Caco-2 (cell line): ENCODE data around the gene ABTB1. TPM values are rescaled to one million over a fixed set of nuclear protein-coding genes. Genes with fewer than 3 reads are reported as not detected.

ENCODE experiments used
- BruUV-seq: library from RNA; stranded (reverse); fragments of 400-500 nt; replicated peaks from 2 replicates; lab custom pipeline; 2021; lab: Mats Ljungman, UMichigan
- CTCF ChIA-PET: fragments of 300-600 bp; sonication (Branson Sonifier 250); formaldehyde crosslinking; loops from one replicate; lab custom pipeline; 2022; ENCODE audit warnings: antibody characterized with exemption; lab: Charles Lee
- POLR2A ChIA-PET: fragments of 300-600 bp; sonication (Branson Sonifier 250); formaldehyde crosslinking; loops from one replicate; lab custom pipeline; 2022; ENCODE audit warnings: antibody characterized with exemption; lab: Charles Lee
- DNase-seq, 2 experiments: peaks; one replicate each; pipeline versions ENCODE4 v3.0.0 to v3.0.0-alpha.2; 2020 to 2022
- H3K27me3 ChIP-seq: replicated peaks from 2 replicates; pipeline ENCODE4 v1.6.0; 2011; ENCODE audit warnings: low read length; ENCODE audit not compliant: control insufficient read depth, insufficient read depth
- H3K36me3 ChIP-seq: 2 replicates; pipeline ENCODE4 v1.5.1; 2011; ENCODE audit warnings: low read length; ENCODE audit not compliant: control insufficient read depth, insufficient read depth
- H3K4me1 ChIP-seq: fragments of 250-450 bp; sonication (Bioruptor Pico); 2 replicates; pipeline ENCODE4 v1.5.1; 2020; ENCODE audit warnings: mild to moderate bottlenecking
- H3K4me3 ChIP-seq: 2 replicates; pipeline ENCODE4 v1.5.1; 2011; ENCODE audit warnings: low read depth, mild to moderate bottlenecking, control low read depth, low read length
- H3K9me3 ChIP-seq: fragments of 250-450 bp; sonication (Bioruptor Pico); 2 replicates; pipeline ENCODE4 v1.5.1; 2020; ENCODE audit warnings: mild to moderate bottlenecking, moderate library complexity
- H3K27ac Mint-ChIP-seq: one replicate; pipeline ENCODE4 v1.8.0; 2022; ENCODE audit warnings: mixed read lengths; ENCODE audit not compliant: unreplicated experiment
- H3K27me3 Mint-ChIP-seq: one replicate; pipeline ENCODE4 v1.8.0; 2022; ENCODE audit warnings: mixed read lengths; ENCODE audit not compliant: insufficient read depth, unreplicated experiment
- H3K36me3 Mint-ChIP-seq: one replicate; pipeline ENCODE4 v1.8.0; 2022; ENCODE audit warnings: mild to moderate bottlenecking, mixed read lengths; ENCODE audit not compliant: insufficient read depth, unreplicated experiment
- H3K4me1 Mint-ChIP-seq: one replicate; pipeline ENCODE4 v1.8.0; 2022; ENCODE audit warnings: low read depth, mixed read lengths; ENCODE audit not compliant: unreplicated experiment
- H3K4me3 Mint-ChIP-seq: one replicate; pipeline ENCODE4 v1.8.0; 2022; ENCODE audit warnings: mild to moderate bottlenecking, moderate library complexity, mixed read lengths; ENCODE audit not compliant: unreplicated experiment
- H3K9me3 Mint-ChIP-seq: one replicate; pipeline ENCODE4 v1.8.0; 2022; ENCODE audit warnings: mixed read lengths; ENCODE audit not compliant: unreplicated experiment
- intact Hi-C: fragments of 100-400 bp; cut with micrococcal nuclease; formaldehyde crosslinking; loops from one replicate; pipeline ENCODE4 v1.10.0; 2022; ENCODE audit not compliant: unreplicated experiment
- total RNA-seq: library from RNA; stranded (reverse); gene quantifications from 2 replicates; pipeline ENCODE4 v1.2.3, GENCODE V29; 2022
- TF ChIP-seq, protein P1 (sequence below), 2 experiments: fragments of 200-600 bp in 1 of 2; IDR thresholded peaks; 1 replicate in 1 of 2; 2 replicates in 1 of 2; pipeline versions ENCODE4 v1.5.1 to v1.8.0; 2011 to 2022; ENCODE audit warnings: antibody characterized with exemption in 1 of 2, control low read depth in 1 of 2, inconsistent platforms in 1 of 2, low read depth in 1 of 2, low read length in 1 of 2, mild to moderate bottlenecking in 1 of 2, moderate library complexity in 1 of 2; ENCODE audit not compliant: insufficient read depth in 1 of 2, severe bottlenecking in 1 of 2, unreplicated experiment in 1 of 2

The ABTB1 gene
- total RNA-seq, 1 experiment from 2014 or later: 6.2 TPM

DNA sequence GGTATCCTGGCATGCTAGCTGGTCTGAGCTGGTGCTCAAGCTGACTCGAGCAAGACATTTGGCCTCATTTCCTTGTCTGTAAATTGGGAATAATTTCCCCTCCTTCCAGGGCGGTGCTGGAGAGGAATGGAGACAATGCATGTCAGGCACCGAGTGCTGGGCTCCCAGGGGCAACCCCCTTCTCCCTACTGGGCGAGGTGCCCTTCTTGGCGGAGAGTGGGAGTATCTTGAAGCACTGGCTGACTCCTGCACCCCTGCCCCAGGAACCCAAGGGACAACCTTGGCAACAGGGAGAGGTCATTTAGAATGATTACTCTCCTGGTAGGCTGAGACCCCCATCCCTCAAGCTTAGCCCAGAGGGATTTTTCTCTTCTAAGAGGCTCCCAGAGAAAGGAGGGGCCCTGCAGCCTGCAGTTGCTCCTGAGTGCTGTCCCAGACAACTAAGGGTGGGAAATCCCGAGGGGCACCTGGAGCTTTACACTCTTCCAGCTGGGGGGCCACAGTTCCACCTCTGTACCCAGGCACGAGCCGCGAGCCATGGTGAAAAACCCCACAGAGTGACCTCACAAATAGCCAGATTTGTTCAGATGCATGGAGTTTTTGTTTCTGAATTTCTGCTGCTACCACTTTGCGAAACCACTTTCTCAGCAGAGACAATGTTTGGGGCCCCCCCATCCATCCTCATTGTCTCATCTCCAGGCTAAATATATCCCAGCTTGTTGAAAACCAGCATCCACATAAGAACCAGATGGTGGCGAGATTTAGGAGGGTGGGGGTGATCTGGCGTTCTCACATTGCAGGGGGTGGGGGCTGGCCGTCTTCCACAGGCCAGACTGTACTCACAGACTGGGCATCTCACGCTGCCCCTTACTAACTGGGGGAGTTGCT is 44.8 kb downstream of the ABTB1 start:
- POLR2A ChIA-PET: no interaction called here

DNA sequence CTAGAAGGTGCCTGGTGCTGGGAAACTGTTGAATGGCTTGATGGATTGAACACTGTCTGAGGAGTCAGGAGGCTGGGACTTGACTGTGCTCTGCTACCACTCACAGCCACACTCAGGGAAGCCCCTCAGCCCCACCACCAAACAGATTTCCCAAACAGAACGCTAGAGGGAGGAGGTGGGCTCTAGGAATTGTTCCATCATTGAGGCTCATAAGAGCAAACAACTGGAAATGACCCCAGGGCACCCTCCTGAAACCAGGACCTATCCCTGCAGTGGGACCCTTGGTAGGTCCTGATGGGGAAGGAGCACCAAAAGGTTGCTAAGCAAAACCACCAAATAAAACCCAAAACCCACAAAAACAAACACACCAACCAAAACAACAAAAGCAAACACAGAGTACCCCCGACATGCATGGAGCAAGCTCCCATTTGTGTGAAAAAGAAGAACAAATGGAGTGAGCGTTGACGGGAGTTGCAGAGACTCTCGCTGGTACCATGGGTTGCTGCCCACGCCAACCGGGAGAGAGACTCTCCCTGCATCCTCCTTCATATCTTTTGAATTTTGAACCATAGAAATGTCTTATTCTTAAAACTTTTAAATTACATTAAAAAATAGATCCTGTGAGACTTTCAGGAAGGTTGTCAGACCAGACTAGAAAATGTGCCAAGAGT is 45.6 kb downstream of the ABTB1 start:
- DNase-seq: no peak
- intact Hi-C loops: no loop called here
- ChIA-PET CTCF (no interaction called here), POLR2A (no interaction called here)
- no TSS peak for BruUV-seq
- no peak overlapping the region for H3K27ac Mint-ChIP-seq
- no peaks in the 10 kb centered on the region for H3K4me1 Mint-ChIP-seq
- H3K9me3 ChIP-seq: no peaks in the 10 kb centered on the region
- H3K9me3 Mint-ChIP-seq: no peaks in the 10 kb centered on the region
- H3K27me3 ChIP-seq: no peaks in the 10 kb centered on the region
- TF ChIP-seq, protein P1, sequence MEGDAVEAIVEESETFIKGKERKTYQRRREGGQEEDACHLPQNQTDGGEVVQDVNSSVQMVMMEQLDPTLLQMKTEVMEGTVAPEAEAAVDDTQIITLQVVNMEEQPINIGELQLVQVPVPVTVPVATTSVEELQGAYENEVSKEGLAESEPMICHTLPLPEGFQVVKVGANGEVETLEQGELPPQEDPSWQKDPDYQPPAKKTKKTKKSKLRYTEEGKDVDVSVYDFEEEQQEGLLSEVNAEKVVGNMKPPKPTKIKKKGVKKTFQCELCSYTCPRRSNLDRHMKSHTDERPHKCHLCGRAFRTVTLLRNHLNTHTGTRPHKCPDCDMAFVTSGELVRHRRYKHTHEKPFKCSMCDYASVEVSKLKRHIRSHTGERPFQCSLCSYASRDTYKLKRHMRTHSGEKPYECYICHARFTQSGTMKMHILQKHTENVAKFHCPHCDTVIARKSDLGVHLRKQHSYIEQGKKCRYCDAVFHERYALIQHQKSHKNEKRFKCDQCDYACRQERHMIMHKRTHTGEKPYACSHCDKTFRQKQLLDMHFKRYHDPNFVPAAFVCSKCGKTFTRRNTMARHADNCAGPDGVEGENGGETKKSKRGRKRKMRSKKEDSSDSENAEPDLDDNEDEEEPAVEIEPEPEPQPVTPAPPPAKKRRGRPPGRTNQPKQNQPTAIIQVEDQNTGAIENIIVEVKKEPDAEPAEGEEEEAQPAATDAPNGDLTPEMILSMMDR (IDR thresholded peaks at IDR 0.05; ENCODE audit: insufficient read depth in 1 of 2, low read depth in 1 of 2, low read length in 1 of 2, severe bottlenecking in 1 of 2, unreplicated experiment in 1 of 2): no peak
- no peaks in the 10 kb centered on the region for H3K36me3 ChIP-seq
- H3K36me3 Mint-ChIP-seq: no peaks in the 10 kb centered on the region
- H3K4me3 ChIP-seq: no peak overlapping the region
- no peaks in the 10 kb centered on the region for H3K27me3 Mint-ChIP-seq
- H3K4me3 Mint-ChIP-seq: no peak overlapping the region
- H3K4me1 ChIP-seq: no peaks in the 10 kb centered on the region

More for the DNA sequence above, 44.8 kb downstream of the ABTB1 start:
- Mint-ChIP-seq H3K27me3 (no peaks in the 10 kb centered on the region), H3K36me3 (no peaks in the 10 kb centered on the region), H3K27ac (no peak overlapping the region), H3K9me3 (no peaks in the 10 kb centered on the region), H3K4me3 (no peak overlapping the region), H3K4me1 (no peaks in the 10 kb centered on the region)
- no peak for DNase-seq
- H3K4me3 ChIP-seq: no peak overlapping the region
- TF ChIP-seq, protein P1 (IDR thresholded peaks at IDR 0.05; ENCODE audit: insufficient read depth in 1 of 2, low read depth in 1 of 2, low read length in 1 of 2, severe bottlenecking in 1 of 2, unreplicated experiment in 1 of 2): no peak
- no peaks in the 10 kb centered on the region for H3K27me3 ChIP-seq
- CTCF ChIA-PET: no interaction called here
- BruUV-seq: no TSS peak
- no peaks in the 10 kb centered on the region for H3K4me1 ChIP-seq
- no peaks in the 10 kb centered on the region for H3K9me3 ChIP-seq
- H3K36me3 ChIP-seq: no peaks in the 10 kb centered on the region
- intact Hi-C loops: no loop called here

DNA sequence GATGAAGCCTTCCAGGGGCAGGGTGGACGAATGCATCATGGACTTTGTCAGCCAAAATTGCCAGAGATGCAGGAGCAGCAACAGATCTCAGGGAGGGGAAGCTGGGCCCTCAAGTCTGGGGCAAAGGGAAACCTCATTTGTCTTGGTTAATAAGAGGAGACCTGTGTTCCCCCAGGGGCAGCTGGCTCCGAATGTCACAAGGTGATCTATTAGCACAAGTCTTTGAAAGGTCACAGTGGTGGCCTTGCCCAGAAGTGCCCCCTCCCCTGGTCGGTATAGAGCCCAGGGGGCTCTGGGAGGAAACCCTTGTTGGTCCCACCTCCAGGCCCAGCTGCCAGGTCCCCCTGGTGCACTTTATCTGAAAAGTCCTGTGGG is 46.2 kb downstream of the ABTB1 start:
- H3K36me3 Mint-ChIP-seq: no peaks in the 10 kb centered on the region
- H3K27ac Mint-ChIP-seq: no peak overlapping the region
- no TSS peak for BruUV-seq
- no peaks in the 10 kb centered on the region for H3K4me1 Mint-ChIP-seq
- ChIA-PET CTCF (no interaction called here), POLR2A (no interaction called here)
- H3K4me3 Mint-ChIP-seq: no peak overlapping the region
- no peaks in the 10 kb centered on the region for H3K27me3 Mint-ChIP-seq
- TF ChIP-seq, protein P1 (IDR thresholded peaks at IDR 0.05; ENCODE audit: insufficient read depth in 1 of 2, low read depth in 1 of 2, low read length in 1 of 2, severe bottlenecking in 1 of 2, unreplicated experiment in 1 of 2): no peak
- DNase-seq: no peak
- H3K36me3 ChIP-seq: no peaks in the 10 kb centered on the region
- no peaks in the 10 kb centered on the region for H3K4me1 ChIP-seq
- H3K9me3 Mint-ChIP-seq: no peaks in the 10 kb centered on the region
- no peaks in the 10 kb centered on the region for H3K27me3 ChIP-seq
- H3K9me3 ChIP-seq: no peaks in the 10 kb centered on the region
- no peak overlapping the region for H3K4me3 ChIP-seq
- intact Hi-C loops: no loop called here
